Bronchial epithelial cell (primary cell): Measurements from ENCODE around the gene GALR3. TPM values are rescaled to one million over a fixed set of nuclear protein-coding genes. Genes with fewer than 3 reads are reported as not detected.

ENCODE experiments used
- DNase-seq: peaks from one replicate; pipeline ENCODE4 v3.0.0-alpha.2; 2010; ENCODE audit warnings: low read depth
- FAIRE-seq: peaks from 2 replicates; lab custom pipeline; 2011; peaks lifted over from hg19 to GRCh38; lab: Jason Lieb, UNC
- H3K27me3 ChIP-seq: 2 replicates; pipeline ENCODE4 v1.5.1; 2011; ENCODE audit warnings: low read length; ENCODE audit not compliant: control insufficient read depth, insufficient read depth
- H3K36me3 ChIP-seq: 2 replicates; pipeline ENCODE4 v1.5.1; 2011; ENCODE audit warnings: low read length; ENCODE audit not compliant: control insufficient read depth, insufficient read depth
- H3K4me3 ChIP-seq: 2 replicates; pipeline ENCODE4 v1.5.1; 2011; ENCODE audit warnings: mild to moderate bottlenecking, low read depth, low read length, control low read depth
- CTCF ChIP-seq: IDR thresholded peaks from 2 replicates; pipeline ENCODE4 v1.5.1; 2011; ENCODE audit warnings: mild to moderate bottlenecking, moderate library complexity, low read length, control low read depth, inconsistent platforms; ENCODE audit not compliant: insufficient read depth, severe bottlenecking
- total RNA-seq: library from RNA; depleted of rRNA; stranded (reverse); fragments of >200 nt; gene quantifications from 2 replicates; pipeline ENCODE4 v1.2.1, GENCODE V29; 2014

The GALR3 gene
- total RNA-seq, 1 donor from 2014 or later = not detected

DNA sequence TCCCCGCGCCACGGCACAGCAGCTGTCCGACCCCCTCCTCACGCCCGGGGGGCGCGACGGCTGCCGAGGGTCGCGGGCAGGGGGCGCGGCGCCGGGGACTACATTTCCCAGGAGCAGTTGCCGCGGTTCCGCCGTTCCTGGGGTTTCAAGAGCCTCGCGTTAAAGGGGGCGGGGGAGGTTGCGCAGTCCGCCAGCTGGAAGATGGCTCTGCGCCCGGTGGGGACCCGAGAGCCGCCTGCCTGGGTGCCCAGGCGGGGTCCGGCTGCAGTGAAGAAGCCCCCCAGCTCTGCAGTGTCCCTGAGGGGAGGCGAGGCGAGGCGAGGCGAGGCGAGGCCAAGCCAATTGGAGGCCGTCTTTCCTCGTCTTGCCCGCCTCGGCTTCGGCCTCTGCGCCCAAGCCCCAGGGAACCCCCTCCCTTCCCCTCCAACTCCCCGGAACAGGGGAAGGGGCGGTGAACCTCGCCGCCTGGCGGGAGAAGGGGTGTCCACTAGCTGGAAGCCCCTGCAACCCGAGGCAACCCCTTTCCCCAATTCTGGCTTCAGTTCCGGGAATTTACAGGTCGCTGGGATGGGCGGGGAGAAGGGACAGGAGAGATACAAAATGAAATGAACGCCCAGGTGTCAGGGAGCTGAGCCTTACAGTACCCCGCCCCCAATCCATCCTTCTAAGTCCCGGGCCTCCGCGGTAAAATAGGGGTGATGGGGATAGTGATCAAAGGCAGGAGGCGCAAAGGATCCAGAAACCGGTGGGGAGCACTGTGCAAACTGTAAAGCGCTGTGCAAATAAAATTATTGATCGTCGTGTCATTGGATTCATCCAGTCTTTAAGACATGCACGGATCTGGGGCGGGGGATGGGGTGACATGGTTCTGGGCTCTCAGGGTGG is 20.6 kb upstream of the GALR3 start:
- Histone ChIP-seq H3K36me3 (no peaks in the 10 kb centered on the region), H3K4me3 (peak overlapping the region; percentile 62), H3K27me3 (no peaks in the 10 kb centered on the region)
- no peak for TF ChIP-seq CTCF
- DNase-seq = no peak
- FAIRE-seq = no peak

GRCh38 chr22:37803195-37803638 is 20.0 kb upstream of the GALR3 start:
- FAIRE-seq = no peak
- no peak for TF ChIP-seq CTCF
- peak overlapping the region; percentile 62 for H3K4me3 ChIP-seq
- no peaks in the 10 kb centered on the region for H3K27me3 ChIP-seq
- DNase-seq = no peak
- H3K36me3 ChIP-seq = no peaks in the 10 kb centered on the region

DNA sequence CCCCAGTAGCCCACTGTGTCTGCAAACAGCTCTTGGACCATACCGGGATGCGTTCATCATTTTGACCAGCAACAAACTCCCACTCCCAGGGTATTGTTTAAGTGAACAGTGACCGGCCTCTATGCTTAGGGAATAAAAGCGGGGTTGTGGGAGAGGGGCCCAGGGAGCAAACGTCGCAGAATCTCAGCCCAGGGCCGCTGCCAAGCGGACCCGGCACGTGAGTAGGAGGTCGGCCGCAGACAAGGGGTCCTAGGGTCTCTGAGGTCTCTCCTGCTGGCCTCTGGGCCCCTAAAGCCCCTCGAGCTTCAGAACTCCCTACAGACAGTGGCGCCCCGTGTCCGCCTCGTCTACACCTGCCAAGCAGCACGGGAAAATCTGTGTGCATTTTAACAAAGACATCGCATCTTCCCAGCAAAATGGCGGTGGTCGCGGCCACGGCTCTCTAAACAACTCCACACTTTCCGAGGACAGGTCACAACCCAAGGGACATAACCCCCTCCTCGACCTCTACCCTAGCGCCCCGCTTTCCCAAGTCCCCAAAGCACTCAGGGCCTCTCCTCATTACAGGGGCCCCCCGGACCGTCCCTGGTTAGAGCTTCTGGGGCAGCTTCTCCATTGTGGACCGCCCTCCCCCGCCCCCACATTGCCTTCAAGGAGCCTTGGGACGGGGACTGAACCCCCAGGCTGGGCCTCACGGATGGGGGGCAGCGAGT is 19.4 kb upstream of the GALR3 start:
- no peaks in the 10 kb centered on the region for H3K27me3 ChIP-seq
- no peak for FAIRE-seq
- H3K4me3 ChIP-seq = no peak overlapping the region
- DNase-seq = no peak
- H3K36me3 ChIP-seq = no peaks in the 10 kb centered on the region
- TF ChIP-seq CTCF = no peak

- DNase-seq (no peak), FAIRE-seq (no peak)
- peak overlapping the region; percentile 55 for H3K4me3 ChIP-seq
- no peak for TF ChIP-seq CTCF
- no peaks in the 10 kb centered on the region for H3K27me3 ChIP-seq
- no peaks in the 10 kb centered on the region for H3K36me3 ChIP-seq
These were observed 18.8 kb upstream of the GALR3 start for GRCh38 chr22:37804352-37804880.

DNA sequence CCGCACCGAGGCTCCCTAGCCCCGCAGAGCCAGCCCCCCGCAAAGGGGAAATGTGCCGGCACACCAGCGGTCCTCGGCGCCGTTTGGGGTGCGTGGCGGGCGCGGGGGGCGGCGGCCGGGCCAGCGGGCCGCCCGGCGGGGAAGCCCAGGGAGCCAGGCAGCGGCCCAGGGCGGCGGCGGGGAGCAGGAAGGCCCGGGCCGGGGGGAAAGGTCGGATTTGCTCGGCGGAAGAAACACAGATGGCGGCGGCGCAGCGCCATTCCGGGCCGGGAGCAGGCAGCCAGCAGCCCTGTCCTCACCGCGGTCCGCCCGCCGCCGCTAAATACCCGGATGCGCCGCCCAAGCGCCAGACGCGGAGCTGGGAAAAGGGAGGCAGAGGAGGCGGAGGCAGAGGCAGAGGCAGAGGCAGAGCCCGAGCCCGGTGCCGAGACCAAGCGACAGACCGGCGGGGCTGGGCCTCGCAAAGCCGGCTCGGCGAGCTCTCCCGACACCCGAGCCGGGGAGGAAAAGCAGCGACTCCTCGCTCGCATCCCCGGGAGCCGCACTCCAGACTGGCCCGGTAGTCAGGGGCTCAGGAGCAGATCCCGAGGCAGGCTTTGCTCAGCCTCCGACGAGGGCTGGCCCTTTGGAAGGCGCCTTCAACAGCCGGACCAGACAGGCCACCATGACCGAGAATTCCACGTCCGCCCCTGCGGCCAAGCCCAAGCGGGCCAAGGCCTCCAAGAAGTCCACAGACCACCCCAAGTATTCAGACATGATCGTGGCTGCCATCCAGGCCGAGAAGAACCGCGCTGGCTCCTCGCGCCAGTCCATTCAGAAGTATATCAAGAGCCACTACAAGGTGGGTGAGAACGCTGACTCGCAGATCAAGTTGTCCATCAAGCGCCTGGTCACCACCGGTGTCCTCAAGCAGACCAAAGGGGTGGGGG is 18.0 kb upstream of the GALR3 start:
- Histone ChIP-seq H3K27me3 (no peaks in the 10 kb centered on the region), H3K4me3 (peak overlapping the region; percentile 55), H3K36me3 (no peaks in the 10 kb centered on the region)
- DNase-seq = peak; percentile 49
- TF ChIP-seq CTCF = no peak
- FAIRE-seq = no peak
